MCF 10A (cell line): ENCODE data around the gene TPRKB. TPM values are rescaled to one million over a fixed set of nuclear protein-coding genes. Genes with fewer than 3 reads are reported as not detected.
"Not testable (repeated sequence)": the region's sequence is repeated elsewhere in the genome, so short reads cannot be mapped to it uniquely, and the experiment has no call there.

Source experiments
- BruUV-seq: library from RNA; stranded (reverse); fragments of 400-500 nt; replicated peaks from 2 replicates; lab custom pipeline; 2021; lab: Mats Ljungman, UMichigan
- CTCF ChIA-PET: fragments of 300-600 bp; sonication (Branson Sonifier 250); formaldehyde crosslinking; extraction: SDS; loops from one replicate; lab custom pipeline; 2021; ENCODE audit warnings: antibody characterized with exemption, inconsistent platforms; lab: Yijun Ruan, JAX
- POLR2A ChIA-PET: fragments of 300-600, 350-650 bp; sonication (Branson Sonifier 250); formaldehyde crosslinking; extraction: SDS; loops from one replicate; lab custom pipeline; 2020; ENCODE audit warnings: antibody characterized with exemption, inconsistent platforms; lab: Yijun Ruan, JAX
- DNase-seq: peaks from one replicate; pipeline ENCODE4 v3.0.0-alpha.2; 2018; ENCODE audit not compliant: unreplicated experiment
- H3K27ac Mint-ChIP-seq: one replicate; pipeline ENCODE4 v1.8.0; 2022; ENCODE audit warnings: mild to moderate bottlenecking, low read depth, mixed read lengths; ENCODE audit not compliant: unreplicated experiment
- H3K27me3 Mint-ChIP-seq: one replicate; pipeline ENCODE4 v1.8.0; 2022; ENCODE audit warnings: mixed read lengths; ENCODE audit not compliant: insufficient read depth, unreplicated experiment
- H3K36me3 Mint-ChIP-seq: one replicate; pipeline ENCODE4 v1.8.0; 2022; ENCODE audit warnings: mild to moderate bottlenecking, moderate library complexity, mixed read lengths; ENCODE audit not compliant: insufficient read depth, unreplicated experiment
- H3K4me1 Mint-ChIP-seq: one replicate; pipeline ENCODE4 v1.8.0; 2022; ENCODE audit warnings: mixed read lengths; ENCODE audit not compliant: insufficient read depth, unreplicated experiment
- H3K4me3 Mint-ChIP-seq: one replicate; pipeline ENCODE4 v1.8.0; 2022; ENCODE audit warnings: mild to moderate bottlenecking, moderate library complexity, mixed read lengths; ENCODE audit not compliant: unreplicated experiment
- H3K9me3 Mint-ChIP-seq: one replicate; pipeline ENCODE4 v1.8.0; 2022; ENCODE audit warnings: mixed read lengths; ENCODE audit not compliant: unreplicated experiment
- CTCF ChIP-seq: fragments of 200-600 bp; IDR thresholded peaks from one replicate; pipeline ENCODE4 v1.8.0; 2022; ENCODE audit warnings: antibody characterized with exemption, mild to moderate bottlenecking; ENCODE audit not compliant: unreplicated experiment
- intact Hi-C: fragments of 100-400 bp; cut with micrococcal nuclease; formaldehyde crosslinking; loops from 2 replicates; pipeline ENCODE4 v1.14.1; 2022
- total RNA-seq: library from RNA; stranded (reverse); gene quantifications from 2 replicates; pipeline ENCODE4 v1.2.3, GENCODE V29; 2022

The TPRKB gene
- total RNA-seq, 1 experiment from 2014 or later = 40.4 TPM

- no peak overlapping the region for H3K27ac Mint-ChIP-seq
- H3K4me1 Mint-ChIP-seq = no peaks in the 10 kb centered on the region
- H3K27me3 Mint-ChIP-seq = peaks cover 10% of the 10 kb centered on the region
- ChIA-PET POLR2A (no interaction called here), CTCF (interaction anchor here (1.1 kb wide), 2 partner anchors 10 to 13 kb away, joined by 3 to 4 read pairs; no protein-coding TSS in a partner anchor)
- no TSS peak for BruUV-seq
- intact Hi-C loops = no loop called here
- H3K9me3 Mint-ChIP-seq = no peaks in the 10 kb centered on the region
- no peak for DNase-seq
- no peak overlapping the region for H3K4me3 Mint-ChIP-seq
- H3K36me3 Mint-ChIP-seq = no peaks in the 10 kb centered on the region
- no peak for TF ChIP-seq CTCF
Observed at GRCh38 chr2:73703675-73704074, 33.5 kb downstream of the TPRKB start.

- H3K4me1 Mint-ChIP-seq, intact Hi-C loops, H3K27me3 Mint-ChIP-seq, H3K9me3 Mint-ChIP-seq, BruUV-seq, H3K27ac Mint-ChIP-seq, DNase-seq, H3K4me3 Mint-ChIP-seq, H3K36me3 Mint-ChIP-seq: not testable (repeated sequence)
- CTCF ChIA-PET = interaction anchor here (1.1 kb wide), 2 partner anchors 9 to 14 kb away, joined by 3 to 4 read pairs; no protein-coding TSS in a partner anchor
- POLR2A ChIA-PET = interaction anchor here (0.8 kb wide), 1 partner anchor 63 kb away, joined by 3 read pairs; no protein-coding TSS in a partner anchor
Observed at GRCh38 chr2:73702852-73703493, 34.2 kb downstream of the TPRKB start.

GRCh38 chr2:73701968-73702665, 35.0 kb downstream of the TPRKB start:
- POLR2A ChIA-PET = interaction anchor here (0.8 kb wide), 1 partner anchor 62 kb away, joined by 3 read pairs; no protein-coding TSS in a partner anchor
- no peaks in the 10 kb centered on the region for H3K36me3 Mint-ChIP-seq
- intact Hi-C loops = loop anchor here (2.0 kb wide), 1 partner anchor 61 kb away; no protein-coding TSS in a partner anchor
- no peak for TF ChIP-seq CTCF
- no peak overlapping the region for H3K4me3 Mint-ChIP-seq
- no peaks in the 10 kb centered on the region for H3K9me3 Mint-ChIP-seq
- CTCF ChIA-PET = no interaction called here
- no peak overlapping the region for H3K27ac Mint-ChIP-seq
- no TSS peak for BruUV-seq
- peaks cover 10% of the 10 kb centered on the region for H3K27me3 Mint-ChIP-seq
- no peaks in the 10 kb centered on the region for H3K4me1 Mint-ChIP-seq
- no peak for DNase-seq

GRCh38 chr2:73701448-73701765, 35.7 kb downstream of the TPRKB start:
- H3K36me3 Mint-ChIP-seq, POLR2A ChIA-PET, H3K27ac Mint-ChIP-seq, DNase-seq, BruUV-seq, H3K27me3 Mint-ChIP-seq, H3K4me1 Mint-ChIP-seq, H3K9me3 Mint-ChIP-seq, H3K4me3 Mint-ChIP-seq: not testable (repeated sequence)
- CTCF ChIA-PET = interaction anchor here (1.7 kb wide), 1 partner anchor 7 kb away, joined by 3 read pairs; no protein-coding TSS in a partner anchor
- intact Hi-C loops = loop anchor here (2.0 kb wide), 1 partner anchor 61 kb away; no protein-coding TSS in a partner anchor
